Thoracic aorta (tissue), 2 donors: Measurements from ENCODE around the gene PDE4B. TPM values are rescaled to one million over a fixed set of nuclear protein-coding genes. Genes with fewer than 3 reads are reported as not detected.

Experiments
- ATAC-seq: fragments of 150-250 bp; one replicate; pipeline ENCODE4 v1.8.0; 2017; ENCODE audit warnings: low read depth; ENCODE audit not compliant: insufficient number of reproducible peaks, low FRiP score
- DNase-seq: peaks from one replicate; pipeline ENCODE4 v3.0.0-alpha.2; 2020; ENCODE audit warnings: low spot score
- H3K27ac ChIP-seq, 2 donors: fragments of 200-600 bp; sonication (generic); 1 replicate in 1 of 2; 2 replicates in 1 of 2; pipeline ENCODE4 v1.5.1; 2016; ENCODE audit warnings: mild to moderate bottlenecking in 2 of 2, moderate library complexity in 2 of 2
- H3K27me3 ChIP-seq: fragments of 200-600 bp; sonication (generic); replicated peaks from 2 replicates; pipeline ENCODE4 v1.6.0; 2016; ENCODE audit warnings: mild to moderate bottlenecking; ENCODE audit not compliant: insufficient read depth
- H3K36me3 ChIP-seq: fragments of 200-600 bp; sonication (generic); one replicate; pipeline ENCODE4 v1.5.1; 2016
- H3K4me1 ChIP-seq, 2 donors: fragments of 200-600 bp; sonication (generic); 1 replicate in 1 of 2; 2 replicates in 1 of 2; pipeline versions ENCODE4 v1.5.1 to v1.6.0; 2016; ENCODE audit warnings: low read depth in 2 of 2, mild to moderate bottlenecking in 1 of 2; ENCODE audit not compliant: control insufficient read depth in 1 of 2
- H3K4me3 ChIP-seq: fragments of 200-600 bp; sonication (generic); 2 replicates; pipeline ENCODE4 v1.5.1; 2016; ENCODE audit warnings: mild to moderate bottlenecking
- H3K9me3 ChIP-seq: fragments of 200-600 bp; sonication (generic); 2 replicates; pipeline ENCODE4 v1.5.1; 2016
- CTCF ChIP-seq: fragments of 200-600 bp; sonication (generic); IDR thresholded peaks from one replicate; pipeline ENCODE4 v1.5.1; 2019; ENCODE audit warnings: antibody characterized with exemption
- total RNA-seq, 2 donors: library from RNA; depleted of rRNA; stranded (reverse); fragments of >200 nt; gene quantifications; one replicate each; pipeline versions ENCODE4 v1.1.0 to v1.2.3, GENCODE V29; 2016

PDE4B gene
- total RNA-seq, 2 donors from 2014 or later: 29.0 to 42.4 TPM

- no peaks in the 10 kb centered on the region for H3K36me3 ChIP-seq
- ATAC-seq (no peak), DNase-seq (no peak)
- H3K27me3 ChIP-seq: no peaks in the 10 kb centered on the region
- H3K27ac ChIP-seq: no peak overlapping the region
- no peak for TF ChIP-seq CTCF
- H3K4me3 ChIP-seq: no peak overlapping the region
- H3K4me1 ChIP-seq: peaks cover 0 to 3% of the 10 kb centered on the region in 2 donors
- H3K9me3 ChIP-seq: no peaks in the 10 kb centered on the region
These were observed 589.1 kb downstream of the PDE4B start for GRCh38 chr1:66381621-66382275.

- peaks cover 0 to 3% of the 10 kb centered on the region in 2 donors for H3K4me1 ChIP-seq
- no peaks in the 10 kb centered on the region for H3K36me3 ChIP-seq
- no peaks in the 10 kb centered on the region for H3K27me3 ChIP-seq
- H3K27ac ChIP-seq: no peak overlapping the region
- DNase-seq (no peak), ATAC-seq (no peak)
- no peak for TF ChIP-seq CTCF
- no peaks in the 10 kb centered on the region for H3K9me3 ChIP-seq
- H3K4me3 ChIP-seq: no peak overlapping the region
These were observed 590.5 kb downstream of the PDE4B start for GRCh38 chr1:66383168-66383567.

GRCh38 chr1:66383611-66384010 lies 590.9 kb downstream of the PDE4B start:
- Histone ChIP-seq H3K36me3 (no peaks in the 10 kb centered on the region), H3K27ac (no peak overlapping the region), H3K27me3 (no peaks in the 10 kb centered on the region), H3K9me3 (no peaks in the 10 kb centered on the region), H3K4me3 (no peak overlapping the region), H3K4me1 (peaks cover 0 to 3% of the 10 kb centered on the region in 2 donors)
- ATAC-seq (no peak), DNase-seq (no peak)
- no peak for TF ChIP-seq CTCF

- H3K9me3 ChIP-seq: no peaks in the 10 kb centered on the region
- peaks cover 0 to 3% of the 10 kb centered on the region in 2 donors for H3K4me1 ChIP-seq
- TF ChIP-seq CTCF: no peak
- DNase-seq (no peak), ATAC-seq (no peak)
- H3K27me3 ChIP-seq: no peaks in the 10 kb centered on the region
- H3K4me3 ChIP-seq: no peak overlapping the region
- H3K27ac ChIP-seq: no peak overlapping the region
- no peaks in the 10 kb centered on the region for H3K36me3 ChIP-seq
These were observed 591.7 kb downstream of the PDE4B start for GRCh38 chr1:66384258-66384921.

GRCh38 chr1:66386712-66387111 lies 594.0 kb downstream of the PDE4B start:
- Histone ChIP-seq H3K9me3 (no peaks in the 10 kb centered on the region), H3K27me3 (no peaks in the 10 kb centered on the region), H3K27ac (no peak overlapping the region), H3K4me1 (peaks cover 0 to 3% of the 10 kb centered on the region in 2 donors), H3K36me3 (no peaks in the 10 kb centered on the region), H3K4me3 (no peak overlapping the region)
- DNase-seq: no peak
- no peak for TF ChIP-seq CTCF
- no peak for ATAC-seq
